Stomach smooth muscle (tissue), 2 donors: ENCODE data around the gene LGALS9B.
"Not testable (repeated sequence)": the region's sequence is repeated elsewhere in the genome, so short reads cannot be mapped to it uniquely, and the experiment has no call there.

ENCODE experiments used
- H3K27ac ChIP-seq: one replicate; pipeline ENCODE4 v1.7.0; 2013; ENCODE audit warnings: mild to moderate bottlenecking, low read length, inconsistent platforms
- H3K27me3 ChIP-seq, 2 donors: one replicate each; pipeline ENCODE4 v1.7.0; 2013; ENCODE audit warnings: low read length in 2 of 2; ENCODE audit not compliant: insufficient read depth in 2 of 2, control insufficient read depth in 1 of 2
- H3K36me3 ChIP-seq, 2 donors: one replicate each; pipeline ENCODE4 v1.7.0; 2013; ENCODE audit warnings: low read length in 2 of 2; ENCODE audit not compliant: control insufficient read depth in 2 of 2, insufficient read depth in 2 of 2
- H3K4me1 ChIP-seq: one replicate; pipeline ENCODE4 v1.7.0; 2013; ENCODE audit warnings: low read length; ENCODE audit not compliant: control insufficient read depth, insufficient read depth
- H3K4me3 ChIP-seq, 2 donors: one replicate each; pipeline ENCODE4 v1.7.0; 2013; ENCODE audit warnings: low read length in 2 of 2
- H3K9ac ChIP-seq, 2 donors: one replicate each; pipeline ENCODE4 v1.7.0; 2013; ENCODE audit warnings: low read length in 2 of 2, mild to moderate bottlenecking in 1 of 2
- H3K9me3 ChIP-seq, 2 donors: one replicate each; pipeline ENCODE4 v1.7.0; 2013; ENCODE audit warnings: low read length in 2 of 2; ENCODE audit not compliant: control insufficient read depth in 2 of 2
- donor health status: healthy.
- donor health status: Pancreatic carcinoma.

LGALS9B gene

GRCh38 chr17:20466999-20467398, 340 bp downstream of the LGALS9B start:
- not testable (repeated sequence) for H3K36me3 ChIP-seq, H3K27me3 ChIP-seq, H3K4me1 ChIP-seq, H3K4me3 ChIP-seq, H3K9me3 ChIP-seq, H3K27ac ChIP-seq, H3K9ac ChIP-seq

- not testable (repeated sequence) for H3K4me1 ChIP-seq, H3K9me3 ChIP-seq, H3K9ac ChIP-seq, H3K36me3 ChIP-seq, H3K27me3 ChIP-seq, H3K27ac ChIP-seq, H3K4me3 ChIP-seq
Measured at GRCh38 chr17:20466553-20466952, 786 bp downstream of the LGALS9B start.

GRCh38 chr17:20465535-20465934, 1.8 kb downstream of the LGALS9B start:
- not testable (repeated sequence) for H3K4me1 ChIP-seq, H3K27ac ChIP-seq, H3K36me3 ChIP-seq, H3K9ac ChIP-seq, H3K27me3 ChIP-seq, H3K9me3 ChIP-seq, H3K4me3 ChIP-seq

- not testable (repeated sequence) for H3K27ac ChIP-seq, H3K9me3 ChIP-seq
Measured at GRCh38 chr17:20464854-20465414, 2.4 kb downstream of the LGALS9B start.

GRCh38 chr17:20462158-20462557, 5.2 kb downstream of the LGALS9B start:
- not testable (repeated sequence) for H3K9ac ChIP-seq, H3K36me3 ChIP-seq, H3K27me3 ChIP-seq

More at GRCh38 chr17:20464854-20465414, 2.4 kb downstream of the LGALS9B start:
- H3K4me1 ChIP-seq, H3K4me3 ChIP-seq, H3K9ac ChIP-seq, H3K36me3 ChIP-seq, H3K27me3 ChIP-seq: not testable (repeated sequence)

GRCh38 chr17:20457848-20458381, 9.4 kb downstream of the LGALS9B start:
- not testable (repeated sequence) for H3K27me3 ChIP-seq, H3K27ac ChIP-seq, H3K4me1 ChIP-seq, H3K9me3 ChIP-seq, H3K36me3 ChIP-seq, H3K9ac ChIP-seq, H3K4me3 ChIP-seq

More at GRCh38 chr17:20462158-20462557, 5.2 kb downstream of the LGALS9B start:
- not testable (repeated sequence) for H3K9me3 ChIP-seq, H3K4me1 ChIP-seq, H3K27ac ChIP-seq, H3K4me3 ChIP-seq

- not testable (repeated sequence) for H3K9me3 ChIP-seq, H3K4me1 ChIP-seq, H3K36me3 ChIP-seq, H3K4me3 ChIP-seq, H3K27ac ChIP-seq, H3K9ac ChIP-seq, H3K27me3 ChIP-seq
Measured at GRCh38 chr17:20455106-20455505, 12.2 kb downstream of the LGALS9B start.

GRCh38 chr17:20453820-20454434, 13.4 kb downstream of the LGALS9B start:
- H3K9ac ChIP-seq, H3K27ac ChIP-seq, H3K4me3 ChIP-seq, H3K27me3 ChIP-seq, H3K4me1 ChIP-seq, H3K9me3 ChIP-seq, H3K36me3 ChIP-seq: not testable (repeated sequence)

GRCh38 chr17:20450852-20451251, 16.5 kb downstream of the LGALS9B start:
- not testable (repeated sequence) for H3K9me3 ChIP-seq, H3K4me1 ChIP-seq, H3K9ac ChIP-seq, H3K4me3 ChIP-seq, H3K27me3 ChIP-seq, H3K27ac ChIP-seq, H3K36me3 ChIP-seq

GRCh38 chr17:20447534-20448321, 19.6 kb downstream of the LGALS9B start:
- H3K4me3 ChIP-seq, H3K9me3 ChIP-seq, H3K27ac ChIP-seq, H3K9ac ChIP-seq, H3K36me3 ChIP-seq, H3K4me1 ChIP-seq, H3K27me3 ChIP-seq: not testable (repeated sequence)

- H3K9me3 ChIP-seq, H3K4me1 ChIP-seq, H3K9ac ChIP-seq, H3K27ac ChIP-seq, H3K36me3 ChIP-seq, H3K4me3 ChIP-seq, H3K27me3 ChIP-seq: not testable (repeated sequence)
Measured at GRCh38 chr17:20446895-20447294, 20.4 kb downstream of the LGALS9B start.
